GM21360 (cell line): ENCODE data around the gene CCDC14.
"Not testable (repeated sequence)": the region's sequence is repeated elsewhere in the genome, so short reads cannot be mapped to it uniquely, and the experiment has no call there.

Experiments
- ATAC-seq: cut with Tn5 transposase; IDR thresholded peaks from one replicate; pipeline ENCODE4 v1.9.1; 2021; ENCODE audit warnings: mild to moderate bottlenecking, moderate library complexity; ENCODE audit not compliant: unreplicated experiment

CCDC14 gene

DNA sequence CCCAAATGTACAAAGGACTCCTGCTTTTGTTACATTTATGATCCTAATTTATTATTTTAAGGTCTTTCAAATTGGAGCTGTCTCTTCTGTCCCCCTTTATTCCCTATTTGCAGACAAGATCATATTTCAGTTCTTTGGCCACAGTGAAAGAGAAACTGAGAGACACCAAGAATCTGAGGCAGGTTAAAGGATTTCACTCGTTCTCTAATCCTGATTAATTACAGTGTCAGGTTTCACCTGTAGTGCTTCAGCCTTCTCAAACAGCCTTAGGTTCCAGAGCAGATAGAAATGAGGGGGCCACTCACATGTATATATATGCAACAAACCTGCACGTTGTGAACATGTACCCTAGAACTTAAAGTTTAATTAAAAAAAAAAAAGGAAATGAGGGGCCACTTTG is 6.2 kb upstream of the CCDC14 start:
- not testable (repeated sequence) for ATAC-seq

DNA sequence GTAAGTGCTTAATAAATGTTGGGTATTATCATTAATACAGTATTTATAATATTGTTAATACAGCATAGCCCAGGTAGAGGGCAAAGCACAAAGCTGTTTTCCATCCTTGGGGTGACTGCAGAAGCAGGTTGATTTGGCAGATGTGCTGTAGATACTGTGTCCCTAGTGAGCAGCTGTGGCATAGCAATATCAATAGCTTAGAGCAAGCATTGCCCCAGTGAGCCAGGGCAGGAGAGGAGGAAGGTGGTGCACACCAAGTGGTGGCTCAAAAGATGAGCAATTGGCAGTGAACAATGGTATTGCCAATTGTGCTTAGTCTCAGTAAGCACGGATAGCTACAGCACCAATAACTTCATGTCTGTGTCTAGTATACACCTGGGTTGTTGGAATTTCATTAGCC is 5.8 kb upstream of the CCDC14 start:
- ATAC-seq: not testable (repeated sequence)

DNA sequence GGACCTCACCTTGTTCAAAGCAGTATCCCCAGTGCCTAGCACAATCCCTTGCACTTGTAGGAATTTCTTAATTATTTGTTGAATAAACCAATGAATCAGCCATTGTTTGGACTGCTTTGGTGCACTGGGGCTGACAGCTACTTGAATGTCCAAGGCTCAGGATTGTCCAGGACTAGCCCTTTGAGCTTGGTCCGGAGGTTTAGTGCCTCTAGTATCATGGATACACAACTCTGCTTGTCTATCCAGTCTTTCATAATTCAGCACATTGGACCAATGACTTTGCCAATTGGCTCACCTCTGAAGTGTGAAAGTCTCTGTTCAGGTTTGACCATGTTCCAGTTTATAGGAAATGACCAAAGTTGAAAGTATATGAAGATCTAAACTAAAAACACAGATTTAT is 3.8 kb upstream of the CCDC14 start:
- not testable (repeated sequence) for ATAC-seq

- ATAC-seq: no peak
These were observed 453 bp upstream of the CCDC14 start for GRCh38 chr3:123961508-123961856.

DNA sequence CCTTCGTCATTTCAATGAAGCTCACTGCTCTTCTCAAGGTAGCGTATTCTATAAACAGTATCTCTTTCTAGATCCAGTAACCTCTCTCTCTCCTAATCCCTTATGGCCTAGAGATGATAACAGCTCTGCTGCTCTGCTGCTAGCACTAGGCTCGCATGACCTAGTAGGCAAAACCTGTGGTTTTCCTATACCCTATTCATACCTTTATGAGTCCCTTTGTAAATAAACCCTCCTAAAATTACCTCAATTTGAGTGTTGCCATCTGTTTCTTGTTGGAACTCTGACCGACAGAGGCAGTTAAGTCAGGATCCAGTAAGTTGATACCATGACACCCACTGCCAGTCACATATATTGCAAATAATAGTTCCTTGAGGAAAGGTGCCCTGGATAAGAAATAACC is 7.3 kb downstream of the CCDC14 start:
- no peak for ATAC-seq

GRCh38 chr3:123952844-123953520 is 8.0 kb downstream of the CCDC14 start:
- ATAC-seq: no peak

DNA sequence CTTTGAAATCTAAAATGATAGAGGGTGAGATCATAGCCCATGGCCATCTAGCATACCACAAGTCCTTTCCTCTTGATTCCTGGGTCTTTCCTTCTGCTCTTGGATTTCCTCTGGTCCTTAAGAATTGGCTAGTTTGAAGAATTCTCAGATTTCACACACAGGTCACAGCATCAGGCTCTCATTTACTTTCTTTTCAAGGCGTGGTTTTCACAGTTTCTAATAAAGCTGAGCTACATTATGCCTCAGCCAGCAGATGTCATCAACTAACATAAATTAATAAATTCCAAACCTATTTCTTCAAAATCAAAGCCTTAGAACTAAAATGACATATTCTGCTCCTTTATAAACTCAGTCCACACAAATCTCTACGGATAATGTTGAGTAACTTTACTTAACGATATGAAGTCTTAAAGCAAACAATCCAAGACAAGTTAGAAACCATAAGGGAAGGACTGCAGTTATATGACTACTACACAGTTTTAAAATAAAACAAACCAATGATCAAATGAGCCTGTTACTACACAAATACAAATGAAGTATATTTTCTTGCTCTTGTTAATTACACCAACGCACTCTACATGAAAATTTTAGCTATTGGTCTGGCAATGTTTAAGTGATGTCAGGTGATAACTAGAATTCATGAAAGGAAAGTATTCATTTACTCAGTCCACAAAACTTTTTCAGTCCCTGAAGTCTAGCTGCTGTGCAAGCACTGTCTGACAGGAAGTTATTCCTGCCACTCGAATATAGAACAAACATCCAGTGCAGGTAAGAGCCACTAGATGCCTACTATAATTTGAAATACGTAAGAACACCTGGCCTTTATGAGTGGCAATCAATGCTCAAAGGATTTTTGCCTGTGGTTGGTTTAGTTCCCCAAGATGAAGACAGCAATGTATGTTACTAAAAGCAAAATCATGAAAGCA is 9.2 kb downstream of the CCDC14 start:
- no peak for ATAC-seq

GRCh38 chr3:123949641-123950040 is 11.4 kb downstream of the CCDC14 start:
- no peak for ATAC-seq

DNA sequence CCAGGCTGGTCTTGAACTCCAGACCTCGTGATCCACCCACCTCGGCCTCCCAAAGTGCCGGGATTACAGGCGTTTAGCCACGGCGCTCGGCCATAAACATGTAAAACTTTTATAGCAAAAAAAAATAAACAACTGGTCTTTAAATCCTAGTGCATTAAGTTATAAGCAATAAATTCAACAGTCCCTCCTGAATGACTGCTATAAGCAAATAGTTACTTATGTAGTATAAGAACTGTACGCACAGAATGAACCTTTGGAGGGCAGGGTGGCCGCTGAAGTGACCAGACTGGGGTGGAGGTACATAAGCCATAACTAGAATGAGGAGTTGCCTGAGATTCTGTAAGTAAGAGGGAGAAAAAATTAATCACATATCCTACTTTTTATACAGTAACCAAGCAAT is 12.6 kb downstream of the CCDC14 start:
- no peak for ATAC-seq

DNA sequence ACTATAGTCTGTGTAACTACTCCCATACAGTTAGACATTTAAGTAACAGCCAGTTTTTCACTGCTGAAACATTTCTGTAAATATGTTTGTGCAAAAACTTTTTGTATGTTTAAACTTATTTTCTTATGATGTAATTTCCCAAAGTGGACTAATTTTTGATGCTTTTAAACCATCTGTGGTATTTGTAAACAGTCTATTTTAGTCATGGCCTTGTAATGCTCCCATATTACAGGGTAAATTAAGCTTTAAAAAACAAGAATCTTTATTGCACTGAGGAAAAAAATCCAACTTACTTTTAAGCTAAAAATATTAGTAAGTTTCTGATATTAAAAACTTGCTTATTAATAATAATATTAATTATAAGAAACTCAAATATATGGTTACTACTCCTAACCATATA is 13.5 kb downstream of the CCDC14 start:
- ATAC-seq: no peak

GRCh38 chr3:123941542-123941941 is 19.5 kb downstream of the CCDC14 start:
- no peak for ATAC-seq

DNA sequence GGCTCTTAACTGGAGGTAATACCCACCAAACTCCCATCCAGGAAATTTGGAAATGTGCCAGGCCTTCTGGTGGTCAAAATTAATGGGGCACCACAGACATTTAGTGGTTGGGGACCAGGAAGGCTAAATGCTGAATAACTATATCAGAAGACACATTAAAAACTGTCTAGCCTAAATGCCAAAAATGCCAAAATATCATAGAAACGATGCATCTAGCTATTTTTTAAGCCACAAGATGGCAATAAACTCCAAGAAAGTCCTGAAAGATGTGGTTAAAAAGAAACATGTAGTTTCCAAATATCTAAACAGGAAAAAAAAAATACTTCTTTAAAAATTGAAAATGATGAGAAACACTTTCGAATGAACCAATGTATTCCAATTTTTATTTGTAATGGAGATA is 19.9 kb downstream of the CCDC14 start:
- no peak for ATAC-seq

DNA sequence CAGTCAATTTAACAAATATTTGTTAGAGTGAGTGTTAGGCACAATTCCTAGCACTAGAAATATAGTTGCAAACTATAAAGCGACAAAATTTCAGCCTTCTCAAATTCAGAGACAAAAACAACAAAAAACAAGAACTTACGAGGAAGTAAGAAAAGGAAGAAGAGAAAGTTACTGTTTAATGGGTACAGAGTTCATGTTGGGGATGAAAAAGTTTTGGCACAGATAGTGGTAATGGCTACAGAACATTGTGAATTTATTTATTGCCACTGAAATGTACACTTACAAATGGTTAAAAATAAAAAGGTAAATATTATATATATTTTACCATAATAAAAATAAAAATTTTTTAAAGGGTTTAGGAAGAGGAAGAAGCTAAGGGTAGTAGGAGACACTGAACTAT is 21.3 kb downstream of the CCDC14 start:
- no peak for ATAC-seq

DNA sequence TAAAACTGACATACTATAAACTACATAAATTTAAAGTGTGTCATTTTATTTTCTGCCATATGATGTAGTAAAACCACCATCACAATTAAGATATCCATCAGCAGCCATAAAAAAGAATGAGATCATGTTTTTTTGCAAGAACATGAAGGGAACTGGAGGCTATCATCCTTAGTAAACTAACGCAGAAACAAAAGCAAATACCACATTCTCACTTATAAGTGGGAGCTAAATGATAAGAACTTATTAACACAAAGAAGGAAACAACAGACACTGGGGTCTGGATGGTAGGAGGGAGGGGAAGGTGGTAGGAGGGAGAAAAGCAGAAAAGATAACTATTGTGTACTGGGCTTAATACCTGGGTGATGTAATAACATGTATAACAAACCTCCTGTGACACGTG is 24.6 kb downstream of the CCDC14 start:
- no peak for ATAC-seq

GRCh38 chr3:123935830-123936229 is 25.2 kb downstream of the CCDC14 start:
- ATAC-seq: no peak

DNA sequence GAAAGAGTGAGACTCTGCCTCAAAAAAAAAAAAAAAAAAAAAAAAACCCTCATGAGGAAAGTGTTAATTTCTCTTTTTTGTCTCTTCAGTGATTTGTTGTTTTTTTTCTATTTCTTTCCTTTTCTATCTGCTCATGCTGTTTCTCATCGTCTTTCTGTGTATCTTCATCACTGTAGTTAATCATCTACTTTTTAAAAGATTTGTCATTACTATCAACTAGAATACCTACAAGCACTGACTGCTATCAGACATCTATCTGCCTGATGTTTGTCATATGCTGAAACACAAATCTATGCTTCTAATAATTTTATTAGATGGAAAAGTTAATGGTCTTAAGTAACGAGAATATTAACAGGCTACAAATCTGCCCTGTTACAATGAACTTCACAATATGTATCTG is 26.8 kb downstream of the CCDC14 start:
- no peak for ATAC-seq

DNA sequence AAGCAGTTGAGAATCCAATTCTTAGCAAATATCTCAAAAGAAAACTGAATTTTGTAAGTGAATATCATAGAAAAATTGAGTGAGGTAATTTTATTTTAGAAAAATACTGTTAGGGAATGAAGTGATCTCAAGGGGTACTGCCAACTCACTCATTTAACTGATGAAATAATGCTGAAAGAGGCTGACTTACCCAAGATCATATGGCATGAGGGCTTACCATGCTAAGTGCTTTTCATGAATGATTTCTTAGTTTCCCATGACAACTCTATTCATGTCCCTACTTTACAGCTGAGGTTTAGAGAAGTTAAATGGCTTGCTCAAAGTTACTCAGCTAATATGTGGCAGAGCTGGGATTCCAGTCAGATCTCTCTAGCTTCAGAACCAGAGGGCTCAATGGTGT is 30.6 kb downstream of the CCDC14 start:
- no peak for ATAC-seq

DNA sequence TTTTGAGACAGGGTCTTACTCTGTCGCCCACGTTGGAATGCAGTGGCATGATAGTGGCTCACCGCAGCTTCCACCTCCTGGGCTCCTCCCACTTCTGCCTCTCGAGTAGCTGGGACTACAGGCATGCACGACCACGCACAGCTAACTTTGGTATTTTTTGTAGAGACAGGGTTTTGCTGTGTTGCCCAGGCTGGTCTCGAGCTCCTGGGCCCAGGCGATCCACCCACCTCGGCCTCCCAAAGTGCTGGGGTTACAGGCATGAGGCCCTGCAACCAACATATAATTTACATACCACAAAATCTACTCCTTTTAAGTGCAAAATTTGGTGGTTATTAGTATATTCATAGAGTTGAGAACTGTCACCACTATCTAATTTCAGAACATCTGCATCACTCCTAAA is 31.7 kb downstream of the CCDC14 start:
- ATAC-seq: no peak

GRCh38 chr3:123926396-123926795 is 34.6 kb downstream of the CCDC14 start:
- no peak for ATAC-seq

DNA sequence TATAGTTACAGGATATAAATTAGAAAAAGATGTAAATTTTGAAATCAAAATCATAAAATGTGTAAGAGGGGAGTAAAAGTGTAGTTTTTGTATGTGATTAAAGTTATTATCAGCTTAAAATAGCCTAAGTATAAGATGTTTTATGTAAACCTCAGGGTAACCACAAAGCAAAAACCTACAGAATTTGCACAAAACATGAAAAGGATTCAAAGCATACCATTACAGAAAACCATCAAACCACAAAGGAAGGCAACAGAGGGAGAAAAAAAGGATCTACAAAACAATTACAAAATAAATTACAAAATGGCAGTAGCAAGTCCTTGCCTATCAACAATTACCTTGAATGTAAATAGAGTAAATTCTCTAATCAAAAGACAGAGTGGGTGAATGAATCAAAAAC is 40.2 kb downstream of the CCDC14 start:
- no peak for ATAC-seq

- no peak for ATAC-seq
These were observed 40.6 kb downstream of the CCDC14 start for GRCh38 chr3:123920383-123920782.

GRCh38 chr3:123919353-123919752 is 41.7 kb downstream of the CCDC14 start:
- no peak for ATAC-seq
